Activated T-cell treated with anti-CD3 and anti-CD28 coated beads, Interleukin-2, amount 50 U/mL, for 48 hours (primary cell): ENCODE measurements around the gene ZNF205.
"Not testable (repeated sequence)": the region's sequence is repeated elsewhere in the genome, so short reads cannot be mapped to it uniquely, and the experiment has no call there.

Experiments
- DNase-seq, 2 experiments: peaks; one replicate each; pipeline ENCODE4 v3.0.0-alpha.2; 2020

ZNF205 gene

DNA sequence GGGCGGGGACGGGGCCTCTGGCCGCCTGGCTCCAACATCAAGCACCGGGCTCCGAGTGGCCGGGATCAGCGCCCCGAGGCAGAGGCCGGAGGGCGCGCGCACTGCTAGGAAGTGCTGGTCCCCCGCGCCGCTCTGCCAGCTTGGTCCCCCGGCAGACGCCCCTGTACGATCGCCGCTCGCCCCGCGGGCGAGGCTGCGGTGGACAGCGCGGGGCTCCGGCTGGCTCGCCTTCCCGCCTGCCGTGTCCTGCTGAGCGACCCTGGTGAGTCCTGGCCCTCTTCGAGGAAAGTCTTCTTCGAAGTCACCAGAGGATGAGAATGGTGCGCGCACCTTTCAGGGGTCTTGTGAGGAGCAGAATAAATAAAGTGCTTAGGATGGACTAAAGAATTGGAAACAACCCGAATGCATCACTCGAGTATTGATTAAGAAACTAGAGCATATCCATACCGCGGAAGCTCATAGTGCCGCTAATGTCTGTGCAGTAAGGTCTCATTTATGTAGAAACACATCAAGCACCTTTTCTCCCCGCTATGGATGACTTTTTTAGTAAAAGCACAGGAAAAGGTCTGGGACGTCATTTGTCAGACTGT is 22.8 kb downstream of the ZNF205 start:
- no peak for DNase-seq

DNA sequence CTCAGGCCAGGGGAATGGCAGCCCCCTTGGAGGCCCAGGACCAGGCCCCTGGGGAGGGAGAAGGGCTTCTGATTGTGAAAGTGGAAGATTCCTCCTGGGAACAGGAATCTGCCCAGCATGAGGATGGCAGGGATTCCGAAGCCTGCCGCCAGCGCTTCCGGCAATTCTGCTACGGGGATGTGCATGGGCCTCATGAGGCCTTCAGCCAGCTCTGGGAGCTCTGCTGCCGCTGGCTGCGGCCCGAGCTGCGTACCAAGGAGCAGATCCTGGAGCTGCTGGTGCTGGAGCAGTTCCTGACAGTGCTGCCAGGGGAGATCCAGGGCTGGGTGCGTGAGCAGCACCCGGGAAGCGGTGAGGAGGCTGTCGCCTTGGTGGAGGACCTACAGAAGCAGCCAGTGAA is 24.9 kb downstream of the ZNF205 start:
- DNase-seq, result no peak

DNA sequence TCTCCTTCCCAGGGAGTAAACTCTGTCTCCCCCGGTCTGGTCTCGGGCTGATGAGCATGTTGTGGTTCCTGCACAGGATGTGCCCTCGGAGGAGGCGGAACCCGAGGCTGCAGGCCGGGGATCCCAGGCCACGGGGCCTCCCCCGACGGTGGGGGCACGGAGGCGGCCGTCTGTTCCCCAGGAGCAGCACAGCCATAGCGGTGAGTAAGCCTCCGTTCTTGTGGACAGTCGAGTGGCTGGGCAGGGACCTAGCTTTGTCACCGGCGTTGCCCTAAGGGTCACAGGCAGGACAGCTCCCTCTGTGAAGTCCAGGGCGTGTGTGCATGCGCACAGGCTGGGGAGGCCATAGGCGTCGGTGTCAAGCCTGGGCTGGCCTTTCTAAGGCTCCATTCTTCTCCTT is 26.0 kb downstream of the ZNF205 start:
- no peak for DNase-seq

DNA sequence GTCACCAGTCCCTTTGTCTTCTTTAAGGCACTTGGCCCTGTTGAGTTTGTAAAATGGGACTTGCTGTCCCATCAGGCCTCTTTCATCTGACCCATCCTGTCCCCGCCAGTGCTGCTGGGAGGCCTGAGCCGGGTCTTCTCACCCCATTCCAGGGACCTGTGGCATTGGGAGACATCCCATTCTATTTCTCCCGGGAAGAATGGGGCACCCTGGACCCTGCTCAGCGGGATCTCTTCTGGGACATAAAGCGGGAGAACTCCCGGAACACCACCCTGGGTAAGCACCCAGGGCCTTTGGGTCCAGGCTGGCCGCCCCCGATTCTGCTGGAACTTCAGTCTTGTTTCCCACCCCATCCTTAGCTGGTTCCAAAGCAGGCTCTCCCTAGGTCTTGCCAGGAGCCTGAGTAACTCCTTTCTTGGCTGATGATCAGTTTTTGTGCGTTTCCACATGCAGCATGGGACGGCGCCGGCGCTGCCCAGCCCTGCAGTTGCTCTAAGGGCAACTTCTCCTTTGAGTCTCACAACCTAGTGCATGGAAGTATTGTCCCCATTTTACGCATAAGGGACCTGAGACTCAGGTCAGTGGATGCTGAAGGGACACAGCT is 26.5 kb downstream of the ZNF205 start:
- DNase-seq, result no peak

DNA sequence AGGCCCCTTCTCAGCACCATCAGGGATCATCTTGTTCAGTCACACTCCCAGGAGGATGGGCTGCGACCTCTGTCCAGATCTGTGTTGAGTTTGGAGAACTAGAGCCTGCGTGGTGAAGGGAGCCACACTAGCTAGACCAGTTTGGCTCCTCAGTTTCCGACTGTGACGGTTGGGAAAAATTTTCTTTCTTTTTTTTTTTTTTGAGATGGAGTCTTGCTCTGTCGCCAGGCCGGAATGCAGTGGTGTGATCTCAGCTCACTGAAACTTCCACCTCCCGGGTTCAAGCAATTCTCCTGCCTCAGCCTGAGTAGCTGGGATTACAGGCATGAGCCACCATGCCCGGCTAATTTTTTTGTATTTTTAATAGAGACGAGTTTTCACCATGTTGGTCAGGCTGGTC is 27.2 kb downstream of the ZNF205 start:
- DNase-seq, result not testable (repeated sequence)

DNA sequence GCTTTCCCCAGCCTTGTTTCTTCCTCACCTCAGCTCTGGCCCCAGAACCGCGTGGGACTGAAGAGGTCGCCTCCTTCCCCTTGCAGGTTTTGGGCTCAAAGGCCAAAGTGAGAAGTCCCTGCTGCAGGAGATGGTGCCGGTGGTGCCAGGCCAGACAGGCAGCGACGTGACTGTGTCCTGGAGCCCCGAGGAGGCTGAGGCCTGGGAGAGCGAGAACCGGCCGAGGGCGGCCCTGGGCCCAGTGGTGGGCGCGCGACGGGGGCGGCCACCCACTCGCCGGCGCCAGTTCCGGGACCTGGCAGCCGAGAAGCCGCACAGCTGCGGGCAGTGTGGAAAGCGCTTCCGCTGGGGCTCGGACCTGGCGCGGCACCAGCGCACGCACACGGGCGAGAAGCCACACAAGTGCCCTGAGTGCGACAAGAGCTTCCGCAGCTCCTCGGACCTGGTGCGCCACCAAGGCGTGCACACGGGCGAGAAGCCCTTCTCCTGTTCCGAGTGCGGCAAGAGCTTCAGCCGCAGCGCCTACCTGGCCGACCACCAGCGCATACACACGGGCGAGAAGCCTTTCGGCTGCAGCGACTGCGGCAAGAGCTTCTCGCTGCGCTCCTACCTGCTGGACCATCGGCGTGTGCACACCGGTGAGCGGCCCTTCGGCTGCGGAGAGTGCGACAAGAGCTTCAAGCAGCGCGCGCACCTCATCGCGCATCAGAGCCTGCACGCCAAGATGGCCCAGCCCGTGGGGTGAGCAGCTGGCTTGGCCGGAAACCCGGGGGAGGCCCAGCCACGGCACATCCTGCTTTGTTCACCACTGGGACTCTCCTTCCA is 28.4 kb downstream of the ZNF205 start:
- no peak for DNase-seq

DNA sequence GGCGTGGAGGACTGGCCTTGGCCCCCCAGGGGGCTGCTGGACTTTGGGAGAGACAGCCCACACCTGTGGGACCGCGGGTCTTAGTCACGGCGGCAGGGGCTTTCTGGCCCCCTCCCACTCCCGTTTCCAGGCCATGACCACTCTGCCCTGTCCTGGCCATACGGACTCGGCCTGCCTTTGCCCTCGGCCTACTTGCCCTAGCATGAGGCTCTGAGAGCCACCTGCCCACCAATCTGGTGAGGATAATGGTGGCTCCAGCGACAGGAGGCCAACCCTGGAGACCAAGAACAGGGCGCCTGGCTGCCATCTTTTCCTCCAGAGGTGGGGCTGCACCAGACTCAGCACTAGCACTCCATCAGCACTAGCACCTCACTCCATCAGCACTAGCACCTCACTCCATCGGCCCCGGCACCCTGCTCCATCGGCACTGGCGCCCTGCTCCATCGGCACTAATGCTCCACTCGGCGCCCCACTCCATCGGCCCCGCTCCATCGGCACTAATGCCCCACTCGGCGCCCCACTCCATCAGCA is 29.5 kb downstream of the ZNF205 start:
- DNase-seq, result no peak

DNA sequence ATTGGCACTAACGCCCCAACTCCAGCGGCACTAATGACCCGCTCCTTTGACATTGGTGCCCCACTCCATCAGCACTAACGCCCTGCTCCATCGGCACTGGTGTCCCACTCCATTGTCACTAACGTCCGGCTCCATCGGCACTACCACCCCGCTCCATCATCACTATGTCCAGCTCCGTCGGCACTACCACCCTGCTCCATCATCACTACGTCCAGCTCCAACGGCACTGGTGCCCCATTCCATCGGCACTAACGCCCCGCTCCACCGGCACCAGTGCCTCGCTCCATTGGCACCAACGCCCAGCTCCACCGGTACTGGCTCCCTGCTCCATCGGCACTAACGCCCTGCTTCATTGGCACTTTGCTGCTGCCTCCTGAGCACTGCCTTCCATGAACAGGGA is 29.9 kb downstream of the ZNF205 start:
- no peak for DNase-seq

DNA sequence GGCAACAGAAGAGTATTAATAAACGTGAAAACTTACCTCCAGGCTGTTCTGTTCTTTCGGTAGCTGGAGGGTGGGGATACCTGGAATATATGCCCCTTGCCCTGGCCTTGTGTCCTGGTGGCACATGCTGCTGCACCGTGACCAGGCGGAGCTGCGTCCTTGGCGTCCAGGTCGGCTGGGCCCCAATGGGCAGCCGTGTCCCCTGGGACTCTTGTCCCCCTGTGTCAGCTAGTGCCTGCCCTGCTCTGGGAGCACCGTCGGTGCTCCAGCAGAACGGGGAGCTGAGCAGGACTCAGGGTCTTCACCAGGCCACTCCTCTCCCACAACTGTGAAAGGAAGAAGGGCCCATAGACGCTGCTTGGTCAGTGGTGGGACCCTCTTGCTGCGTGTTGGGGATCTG is 30.4 kb downstream of the ZNF205 start:
- DNase-seq, result no peak

DNA sequence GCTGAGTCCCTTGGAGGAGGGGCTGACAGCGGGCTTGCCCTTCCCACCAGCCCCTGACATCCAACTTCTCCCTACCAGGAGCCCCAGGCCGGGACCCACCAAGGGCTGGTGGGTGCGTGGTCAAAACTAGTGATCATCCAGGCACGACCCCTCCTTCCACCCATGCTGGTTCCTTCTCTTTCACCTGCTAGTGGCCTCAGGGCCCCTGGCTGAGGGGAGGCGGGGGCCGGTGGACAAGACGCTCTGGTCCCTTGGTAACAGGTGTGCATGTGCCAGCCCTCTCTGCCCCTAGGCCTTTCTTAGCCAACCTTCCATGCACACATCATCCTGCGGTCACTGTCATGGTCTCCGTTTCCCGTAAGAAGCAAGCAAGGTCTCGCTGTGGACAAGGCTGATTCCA is 30.8 kb downstream of the ZNF205 start:
- DNase-seq, result no peak

DNA sequence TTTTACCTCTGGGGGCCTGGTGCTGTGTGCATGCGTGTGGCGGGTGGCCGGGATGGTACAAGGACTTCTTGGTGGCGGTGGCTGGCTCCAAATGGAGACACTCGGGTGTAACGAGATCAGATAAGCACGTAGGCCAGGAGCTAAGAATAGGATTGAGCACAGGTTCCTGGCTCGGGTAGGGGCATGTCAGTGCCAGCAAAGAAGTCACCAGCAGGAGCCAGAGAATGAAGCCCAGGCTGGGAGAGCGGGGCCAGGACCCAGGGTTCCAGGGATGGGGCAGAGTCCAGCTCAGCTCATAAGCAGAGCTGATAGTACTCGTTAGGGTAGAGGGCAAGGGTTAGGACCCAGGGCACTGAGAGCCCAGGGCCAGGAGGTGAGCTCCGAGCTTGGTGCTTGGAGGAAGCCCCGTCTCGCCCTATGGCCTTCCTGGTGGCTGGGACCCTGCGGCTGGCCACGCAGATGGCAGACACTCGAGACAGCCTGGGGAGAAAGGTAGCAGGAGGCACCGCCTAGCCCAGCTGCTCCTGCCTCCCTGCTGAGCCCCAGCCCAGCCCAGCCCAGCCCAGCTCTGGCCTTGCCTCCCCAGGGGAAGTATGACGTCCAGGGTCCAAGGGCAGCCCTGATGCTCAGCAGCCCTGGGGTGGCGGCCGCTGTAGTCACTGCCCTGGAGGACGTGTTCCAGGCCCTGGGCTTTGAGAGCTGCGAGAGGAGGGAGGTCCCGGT is 31.4 kb downstream of the ZNF205 start:
- DNase-seq, result no peak

DNA sequence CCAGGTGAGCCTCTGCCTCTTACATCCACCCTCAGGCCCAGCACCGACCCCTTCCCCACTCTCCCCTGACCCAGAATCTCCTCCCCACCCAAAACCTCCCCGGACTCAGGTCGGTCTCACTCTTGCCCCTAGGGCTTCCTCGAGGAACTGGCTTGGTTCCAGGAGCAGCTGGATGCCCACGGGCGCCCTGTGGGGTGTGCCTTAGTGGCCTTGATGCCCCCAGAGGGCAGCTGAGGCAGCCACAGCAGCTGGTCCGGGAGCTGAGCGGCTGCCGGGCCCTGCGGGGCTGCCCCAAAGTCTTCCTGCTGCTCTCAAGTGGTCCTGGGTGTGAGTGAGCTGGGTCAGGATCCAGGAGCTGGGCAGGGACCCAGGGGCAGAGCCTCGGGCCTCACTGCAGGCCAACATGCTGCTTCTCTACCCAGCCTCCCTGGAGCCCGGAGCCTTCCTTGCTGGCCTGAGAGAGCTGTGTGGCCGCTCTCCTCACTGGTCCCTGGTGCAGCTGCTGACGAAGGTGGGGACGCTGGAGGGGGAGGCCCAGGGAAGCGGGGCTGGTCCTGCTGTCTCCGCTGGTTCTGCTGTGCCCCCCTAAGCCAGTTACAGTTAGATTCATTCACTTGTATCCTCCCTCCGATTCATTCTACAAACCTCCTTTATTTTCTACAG is 32.1 kb downstream of the ZNF205 start:
- DNase-seq, result no peak

DNA sequence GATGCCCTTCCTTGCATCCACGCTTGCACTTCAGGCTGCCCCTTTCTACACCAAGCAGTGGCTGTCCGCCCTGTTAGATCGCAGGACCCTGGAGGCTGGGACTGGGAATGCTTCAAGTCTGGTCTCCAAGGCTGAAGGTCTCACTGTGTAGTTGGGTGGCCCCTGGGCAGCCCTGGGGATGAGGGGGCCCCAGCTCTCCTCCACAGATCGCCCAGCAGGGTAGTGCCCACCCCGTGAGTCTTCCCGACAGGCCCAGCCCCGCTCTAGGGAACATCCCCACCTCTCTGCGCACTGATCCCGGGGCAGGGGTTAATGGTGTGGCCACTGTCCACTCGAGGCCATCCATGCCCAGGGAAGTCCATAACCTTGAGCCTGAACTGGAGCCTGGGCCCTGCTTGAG is 32.8 kb downstream of the ZNF205 start:
- no peak for DNase-seq

DNA sequence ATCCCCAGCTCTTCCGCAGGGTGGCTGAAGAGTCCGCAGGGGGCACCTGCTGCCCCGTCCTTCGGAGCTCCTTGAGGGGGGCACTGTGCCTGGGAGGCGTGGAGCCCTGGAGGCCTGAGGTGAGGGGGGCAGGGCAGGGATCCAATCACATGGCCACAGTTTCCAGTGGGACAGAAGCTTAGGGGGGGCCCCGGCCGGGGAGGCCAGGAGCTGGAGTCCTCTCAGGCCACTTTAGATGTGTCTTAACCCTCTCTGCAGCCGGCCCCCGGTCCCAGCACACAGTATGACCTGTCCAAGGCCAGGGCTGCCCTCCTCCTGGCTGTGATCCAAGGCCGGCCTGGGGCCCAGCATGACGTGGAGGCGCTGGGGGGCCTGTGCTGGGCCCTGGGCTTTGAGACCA is 33.3 kb downstream of the ZNF205 start:
- no peak for DNase-seq

DNA sequence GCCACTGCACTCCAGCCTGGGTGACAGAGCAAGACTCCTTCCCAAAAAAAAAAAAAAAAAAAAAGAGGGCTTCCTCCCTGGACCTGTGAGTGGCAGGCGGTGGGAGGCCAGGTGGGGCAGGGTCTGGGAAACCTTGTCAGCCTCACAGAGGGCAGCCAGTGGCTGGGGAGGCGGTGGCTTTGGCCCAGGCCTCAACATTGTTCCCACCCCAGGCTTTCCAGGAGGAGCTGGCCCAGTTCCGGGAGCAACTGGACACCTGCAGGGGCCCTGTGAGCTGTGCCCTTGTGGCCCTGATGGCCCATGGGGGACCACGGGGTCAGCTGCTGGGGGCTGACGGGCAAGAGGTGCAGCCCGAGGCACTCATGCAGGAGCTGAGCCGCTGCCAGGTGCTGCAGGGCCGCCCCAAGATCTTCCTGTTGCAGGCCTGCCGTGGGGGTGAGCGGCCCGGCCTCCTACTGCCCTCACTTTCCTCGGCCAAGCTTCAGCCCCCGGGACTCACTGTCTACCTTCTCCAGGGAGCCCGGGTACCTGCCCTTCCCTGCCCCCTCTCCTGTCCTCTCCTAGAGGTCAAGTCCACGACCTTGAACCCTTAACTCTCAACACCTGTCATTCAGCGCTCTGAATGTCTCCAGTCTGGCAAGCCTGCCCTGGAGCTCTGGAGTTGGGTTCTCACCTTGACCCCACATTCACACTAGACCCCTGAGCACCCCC is 34.8 kb downstream of the ZNF205 start:
- DNase-seq, result no peak

DNA sequence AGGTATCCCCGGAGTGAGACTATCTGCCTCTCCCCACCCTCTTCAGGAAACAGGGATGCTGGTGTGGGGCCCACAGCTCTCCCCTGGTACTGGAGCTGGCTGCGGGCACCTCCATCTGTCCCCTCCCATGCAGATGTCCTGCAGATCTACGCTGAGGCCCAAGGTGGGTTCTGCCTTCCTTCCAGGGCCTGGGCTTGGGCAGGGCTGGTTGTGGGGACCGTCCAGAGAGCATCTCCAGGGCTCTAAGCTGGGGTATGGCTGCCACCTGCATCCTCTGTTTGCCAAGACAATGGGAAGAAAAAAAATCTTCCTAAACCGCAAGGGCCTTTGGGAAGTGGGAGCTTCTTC is 35.3 kb downstream of the ZNF205 start:
- no peak for DNase-seq

DNA sequence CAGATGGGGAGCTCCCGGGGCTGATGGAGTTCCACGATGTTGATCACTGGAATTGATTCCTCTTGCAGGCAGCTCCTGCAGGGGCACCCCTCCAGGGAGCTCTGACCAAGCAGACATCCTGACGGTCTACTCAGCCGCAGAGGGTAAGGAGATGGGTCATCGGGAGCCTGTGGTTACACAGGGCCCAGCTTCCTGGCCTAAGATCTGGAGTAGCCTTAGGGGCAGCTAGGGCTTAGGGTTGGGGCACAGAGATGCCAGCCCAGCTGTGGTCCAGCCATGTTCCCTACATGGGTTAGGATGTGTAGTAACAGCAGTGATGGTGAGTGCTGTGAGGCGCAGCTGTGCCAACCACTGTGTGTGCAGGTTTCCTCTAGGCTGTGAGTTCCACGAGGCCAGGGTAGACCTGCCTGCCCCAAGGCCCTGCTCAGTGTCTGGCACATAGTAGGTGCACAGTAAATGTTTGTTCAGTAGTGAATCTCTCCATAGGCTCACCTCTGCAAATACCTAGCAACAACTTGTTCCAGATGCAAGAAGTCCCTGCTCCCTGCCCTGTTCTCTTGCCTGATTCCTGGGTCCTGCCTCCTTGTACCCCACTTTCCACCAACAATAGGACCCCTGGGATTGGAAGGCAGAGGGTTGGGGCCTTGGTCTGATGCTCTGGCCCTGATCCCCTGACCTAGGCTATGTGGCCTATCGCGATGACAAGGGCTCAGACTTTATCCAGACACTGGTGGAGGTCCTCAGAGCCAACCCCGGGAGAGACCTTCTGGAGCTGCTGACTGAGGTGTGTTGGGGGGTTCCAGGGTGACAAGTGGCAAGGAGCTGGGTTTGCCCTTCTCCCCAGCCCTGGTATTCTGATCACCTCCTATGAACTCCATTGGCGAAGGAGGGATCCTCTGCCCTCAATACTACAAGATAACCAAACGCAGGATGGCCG is 36.1 kb downstream of the ZNF205 start:
- no peak for DNase-seq

DNA sequence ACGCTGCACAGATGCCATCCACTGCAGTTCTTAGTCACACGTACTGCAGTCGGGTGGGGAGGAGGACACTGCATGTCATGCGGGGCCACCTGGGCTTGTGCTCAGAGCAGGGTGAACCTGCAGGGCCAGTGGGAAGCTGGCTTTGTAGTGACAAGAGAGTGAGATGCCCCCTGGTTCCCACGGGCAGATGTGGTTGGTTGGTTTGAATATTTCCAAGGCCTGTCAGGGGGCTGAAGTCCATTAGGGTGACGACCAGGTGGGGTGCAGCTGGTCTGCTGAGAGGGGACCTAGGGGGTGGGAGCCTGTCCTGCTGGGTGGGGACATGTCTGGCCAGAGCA is 36.8 kb downstream of the ZNF205 start:
- DNase-seq, result no peak

DNA sequence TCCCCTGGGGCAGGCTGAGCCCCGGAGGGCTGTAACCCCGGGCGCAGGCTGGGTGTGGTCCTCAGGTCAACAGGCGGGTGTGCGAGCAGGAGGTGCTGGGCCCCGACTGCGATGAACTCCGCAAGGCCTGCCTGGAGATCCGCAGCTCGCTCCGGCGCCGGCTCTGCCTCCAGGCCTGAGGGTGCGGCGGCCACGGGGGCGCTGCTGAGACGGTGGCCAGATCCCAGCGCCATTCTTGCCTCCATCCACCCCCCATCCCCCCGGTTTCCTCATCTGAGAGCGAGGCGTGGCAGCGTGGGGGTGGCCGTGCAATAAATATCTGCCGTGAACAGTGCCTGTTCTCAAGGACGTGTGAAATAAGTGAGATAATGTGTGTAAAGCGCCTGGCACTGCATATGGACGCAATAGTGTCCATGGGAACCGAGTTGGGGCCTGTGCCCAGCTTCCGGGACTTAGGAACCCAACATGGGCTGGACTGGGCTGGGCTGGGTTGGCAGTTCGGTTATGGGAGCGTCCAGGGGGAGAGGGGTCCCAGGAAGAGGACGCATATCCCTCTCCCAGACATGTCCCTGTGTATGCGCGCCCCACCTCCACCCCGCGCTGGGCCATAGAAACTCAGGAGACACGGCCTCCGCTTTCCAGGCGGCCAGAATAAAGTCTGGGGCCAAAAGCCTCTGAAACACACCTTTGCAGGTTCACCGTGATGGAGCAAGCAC is 37.4 kb downstream of the ZNF205 start:
- peak; percentile 71 to 79 for DNase-seq
